Hippocampal formation (tissue), 2 donors: ENCODE results near the gene KCNT2.
"Not testable (repeated sequence)": the region's sequence is repeated elsewhere in the genome, so short reads cannot be mapped to it uniquely, and the experiment has no call there.

ENCODE experiments used
- DNase-seq, 2 donors: peaks; one replicate each; lab custom pipeline; 2025; lab: John Stamatoyannopoulos, UW

Gene KCNT2

DNA sequence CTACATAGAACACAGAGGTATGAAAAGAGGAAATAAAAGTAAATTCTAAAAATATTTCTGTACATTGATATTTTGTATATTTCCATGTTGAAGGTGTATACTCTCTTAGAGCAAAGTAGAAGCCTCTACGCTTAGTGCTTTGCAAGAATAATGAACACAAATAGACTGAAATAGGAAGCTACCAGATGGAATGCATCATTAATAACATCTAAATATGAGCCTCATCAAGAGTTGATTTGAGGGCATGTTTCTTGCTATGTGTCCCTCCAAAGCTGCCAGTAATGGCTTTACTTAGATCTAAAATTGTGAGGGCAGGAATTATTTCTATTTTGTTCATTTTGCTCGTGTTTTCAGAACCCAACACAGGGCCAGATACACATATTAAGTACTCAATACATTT lies 94.4 kb downstream of the KCNT2 start:
- DNase-seq, result no peak

DNA sequence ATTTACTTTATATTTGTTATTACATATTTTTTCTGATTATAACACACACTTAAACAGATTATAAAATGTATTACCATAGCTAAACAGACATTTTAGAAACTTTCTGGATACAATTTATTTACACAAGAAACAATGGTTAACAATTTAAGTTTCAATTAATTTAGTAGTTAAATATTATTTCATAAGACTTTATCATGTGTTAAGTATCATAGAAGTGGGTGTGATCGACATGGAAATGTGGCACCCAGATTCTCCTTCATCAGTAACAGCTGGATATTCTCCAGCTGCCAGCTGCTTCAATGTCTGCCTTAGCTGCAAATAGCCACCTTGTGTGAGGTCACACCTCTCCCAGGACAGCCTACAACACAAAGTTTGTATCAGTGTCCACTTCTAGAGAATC lies 97.8 kb downstream of the KCNT2 start:
- DNase-seq, result no peak

DNA sequence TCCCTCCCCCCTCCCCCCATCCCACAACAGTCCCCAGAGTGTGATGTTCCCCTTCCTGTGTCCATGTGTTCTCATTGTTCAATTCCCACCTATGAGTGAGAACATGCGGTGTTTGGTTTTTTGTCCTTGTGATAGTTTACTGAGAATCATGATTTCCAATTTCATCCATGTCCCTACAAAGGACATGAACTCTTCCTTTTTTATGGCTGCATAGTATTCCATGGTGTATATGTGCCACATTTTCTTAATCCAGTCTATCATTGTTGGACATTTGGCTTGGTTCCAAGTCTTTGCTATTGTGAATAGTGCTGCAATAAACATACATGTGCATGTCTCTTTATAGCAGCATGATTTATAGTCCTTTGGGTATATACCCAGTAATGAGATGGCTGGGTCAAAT lies 104.0 kb downstream of the KCNT2 start:
- not testable (repeated sequence) for DNase-seq

DNA sequence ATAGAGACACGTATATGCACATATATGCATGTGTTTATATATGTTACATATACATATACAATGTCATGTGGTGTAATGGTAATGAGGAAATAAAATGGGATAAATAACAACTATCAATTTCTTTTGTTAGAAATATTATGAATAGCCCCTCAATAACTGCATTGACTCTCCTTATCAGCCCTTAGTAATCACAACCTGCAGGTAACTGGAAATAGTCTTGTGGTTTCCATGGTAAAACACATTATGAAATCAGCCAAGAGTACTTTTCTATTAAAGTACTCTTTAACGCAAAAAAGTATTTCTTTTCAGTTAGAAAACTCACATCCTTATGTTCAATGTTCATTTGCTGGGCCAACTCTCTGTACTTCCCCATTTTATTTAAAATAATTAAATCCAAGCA lies 105.8 kb downstream of the KCNT2 start:
- DNase-seq, result no peak

DNA sequence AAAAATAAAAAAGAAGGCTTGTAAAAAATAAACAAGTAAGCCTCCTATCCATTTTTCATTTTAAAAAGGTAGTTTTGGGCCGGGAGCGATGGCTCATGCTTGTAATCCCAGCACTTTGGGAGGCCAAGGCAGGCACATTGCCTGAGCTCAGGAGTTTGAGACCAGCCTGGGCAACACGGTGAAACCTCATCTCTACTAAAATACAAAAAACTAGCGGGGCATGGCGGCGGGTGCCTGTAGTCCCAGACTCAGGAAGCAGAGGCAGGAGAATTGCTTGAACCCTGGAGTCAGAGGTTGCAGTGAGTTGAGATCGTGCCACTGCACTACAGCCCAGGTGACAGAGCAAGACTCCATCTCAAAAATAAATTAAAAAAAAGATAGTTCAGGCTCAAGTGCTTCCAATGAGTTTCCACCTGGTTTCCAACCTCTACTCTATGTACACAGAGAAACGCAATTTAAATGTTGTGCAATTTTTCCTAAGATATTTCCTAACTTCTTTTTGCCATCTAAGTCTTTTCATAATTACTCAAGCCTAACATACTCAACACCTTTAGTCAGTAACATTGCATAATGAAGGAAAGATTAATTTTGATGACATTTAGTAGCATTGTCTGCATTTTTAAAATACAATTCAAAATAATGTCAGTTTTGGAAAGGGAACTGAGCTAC lies 106.3 kb downstream of the KCNT2 start:
- DNase-seq, result no peak

DNA sequence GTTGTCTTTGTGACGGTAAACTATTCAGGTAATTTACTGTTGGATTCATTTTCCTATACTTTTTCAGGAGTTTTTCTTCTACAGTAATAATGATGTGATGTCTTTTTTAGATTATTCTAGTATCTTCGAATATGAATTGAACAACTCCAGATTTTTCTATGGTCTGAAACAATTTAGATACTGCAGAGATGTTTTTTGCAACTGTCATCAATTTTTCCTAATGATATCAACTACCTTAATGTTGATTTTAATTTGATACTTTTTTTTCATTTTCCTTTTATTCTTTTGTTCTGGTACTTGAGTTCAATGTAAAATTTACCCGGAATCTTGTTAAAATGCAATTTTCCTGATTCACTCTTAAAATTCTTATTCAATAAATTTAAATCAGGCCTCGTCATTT lies 110.4 kb downstream of the KCNT2 start:
- DNase-seq, result no peak

DNA sequence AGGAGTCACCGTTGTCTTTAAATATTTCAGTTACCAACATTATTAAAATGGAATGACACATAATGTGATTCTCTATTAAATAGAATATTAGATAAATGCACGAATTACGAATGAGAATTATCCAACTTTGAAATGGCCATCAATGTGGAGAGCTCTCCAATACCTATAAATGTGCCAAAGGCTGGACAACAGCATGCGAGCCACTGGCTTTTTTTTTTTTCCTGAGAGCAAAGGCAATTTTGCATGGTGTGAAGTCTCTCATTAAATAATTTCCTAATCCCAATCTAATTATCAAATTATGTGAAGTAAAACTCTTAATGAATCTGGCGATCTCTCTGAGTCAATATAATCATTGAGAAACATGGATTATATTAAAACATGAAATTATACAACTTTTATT lies 113.5 kb downstream of the KCNT2 start:
- no peak for DNase-seq

DNA sequence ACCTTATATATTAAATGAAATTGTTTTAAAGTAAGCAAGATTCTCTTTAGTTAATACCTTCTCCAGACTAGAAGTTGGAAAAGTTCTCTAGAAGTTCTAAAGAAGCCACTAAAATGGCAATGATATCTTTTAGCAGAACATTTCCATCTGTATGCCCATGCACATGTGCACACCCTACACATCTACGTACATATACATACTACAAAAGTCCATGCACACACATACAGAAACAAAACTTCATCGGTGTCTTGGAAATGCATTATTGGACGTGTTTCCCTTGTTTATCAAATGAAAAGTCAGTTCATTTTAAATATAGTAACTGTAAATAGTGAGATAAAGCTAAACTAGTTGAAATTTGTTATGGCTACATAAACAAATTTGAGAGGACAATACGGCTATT lies 114.4 kb downstream of the KCNT2 start:
- DNase-seq, result no peak

DNA sequence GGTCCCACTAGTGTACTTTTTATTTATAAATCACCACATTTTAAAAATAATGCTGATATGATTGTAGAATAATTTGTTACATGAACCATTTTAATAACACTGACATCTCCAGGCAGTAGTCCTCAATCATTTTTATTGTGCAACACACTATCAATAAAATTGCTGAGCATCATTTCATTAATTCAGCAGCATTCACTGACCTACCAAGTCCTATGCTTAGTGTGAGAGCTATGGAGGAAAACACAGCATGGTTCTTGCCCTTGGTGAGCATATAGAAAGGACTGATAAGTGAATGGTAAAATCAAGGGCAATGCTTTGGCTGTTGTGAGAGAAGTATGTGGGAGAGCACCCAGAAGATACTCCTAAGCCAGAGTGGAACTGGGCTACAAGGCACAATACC lies 119.7 kb downstream of the KCNT2 start:
- no peak for DNase-seq

DNA sequence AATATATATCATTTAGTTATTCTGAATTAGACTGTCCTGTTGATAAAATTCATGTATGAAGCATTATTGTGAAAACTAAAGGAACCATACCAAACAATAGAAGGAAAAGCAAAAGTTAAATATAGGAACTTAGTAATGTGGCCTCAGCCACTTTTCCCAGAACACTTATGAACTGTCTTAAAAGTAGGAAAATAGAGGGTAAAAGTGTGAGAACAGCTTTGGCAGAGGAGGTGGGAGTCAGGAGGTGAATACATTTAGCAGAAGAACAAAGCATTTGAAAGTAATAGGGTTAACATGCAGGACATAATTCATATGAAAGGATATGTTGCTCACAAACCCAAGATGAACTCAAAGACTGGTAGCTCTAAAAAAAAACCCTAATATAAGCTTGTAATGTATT lies 121.9 kb downstream of the KCNT2 start:
- DNase-seq, result no peak

DNA sequence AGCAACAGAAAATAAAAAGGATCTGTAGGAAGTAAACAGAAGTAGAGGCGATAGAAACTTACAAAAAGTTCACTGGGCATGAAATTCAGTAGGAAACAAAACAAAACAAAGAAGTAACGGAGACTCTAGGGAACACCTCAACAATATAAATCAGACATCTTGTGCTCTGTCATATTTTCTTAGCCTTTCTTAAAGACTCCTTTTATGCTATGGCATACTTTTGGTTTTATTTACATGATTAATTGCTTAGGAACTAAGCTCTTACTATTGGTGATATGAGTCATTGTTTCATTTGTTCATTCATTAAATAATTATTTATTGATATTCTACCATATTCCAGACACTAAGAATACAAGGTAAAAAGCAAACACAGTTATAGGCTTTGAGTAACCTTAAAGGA lies 126.6 kb downstream of the KCNT2 start:
- DNase-seq, result no peak

DNA sequence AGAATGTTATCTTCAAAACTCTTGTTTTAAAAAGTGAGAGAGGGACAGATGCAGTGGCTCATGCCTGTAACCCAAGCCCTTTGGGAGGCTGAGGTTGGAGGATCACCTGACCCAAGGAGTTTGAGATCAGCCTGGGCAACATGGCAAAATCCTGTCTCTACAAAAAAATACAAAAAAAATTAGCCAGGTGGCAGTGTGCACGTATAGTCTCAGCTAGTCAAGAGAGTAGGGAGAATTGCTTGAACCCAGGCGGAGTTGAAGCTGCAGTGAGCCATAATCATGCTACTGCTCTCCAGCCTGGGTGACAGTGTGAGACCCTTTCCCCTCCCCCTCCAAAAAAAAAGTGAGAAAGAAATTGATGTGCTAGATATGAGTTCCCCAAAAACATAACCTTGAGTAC lies 131.0 kb downstream of the KCNT2 start:
- no peak for DNase-seq

DNA sequence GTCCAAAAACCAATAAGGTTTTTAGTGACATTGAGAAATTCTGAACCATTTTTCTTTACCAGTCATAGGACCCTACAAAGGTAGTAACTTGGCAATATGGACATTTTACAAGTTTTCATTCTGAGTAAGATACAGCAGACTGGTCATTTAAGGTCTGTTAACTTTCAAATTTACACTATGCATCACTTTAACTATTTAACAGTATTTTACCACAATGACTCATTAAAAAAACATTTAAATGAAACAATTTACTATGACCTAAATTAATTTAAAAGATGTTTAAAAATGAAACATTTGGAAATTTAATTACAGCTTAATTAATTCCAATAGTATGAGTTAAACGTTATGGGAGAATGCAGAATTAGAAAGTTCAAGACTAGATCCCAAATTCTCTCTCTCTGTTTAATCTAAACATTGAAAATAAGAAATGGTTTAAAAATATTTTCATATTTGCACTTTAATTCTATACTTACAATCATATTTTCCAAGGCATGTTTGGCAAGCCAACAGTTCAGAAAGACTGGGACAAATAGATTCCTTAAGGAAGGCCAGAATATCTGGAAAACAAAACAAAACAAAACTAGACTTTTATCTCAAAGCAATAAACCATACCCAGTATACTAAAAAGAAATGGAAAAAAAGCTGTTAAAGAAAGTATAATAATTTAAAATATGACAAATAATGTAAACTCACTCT lies 140.9 kb downstream of the KCNT2 start:
- DNase-seq, result no peak

DNA sequence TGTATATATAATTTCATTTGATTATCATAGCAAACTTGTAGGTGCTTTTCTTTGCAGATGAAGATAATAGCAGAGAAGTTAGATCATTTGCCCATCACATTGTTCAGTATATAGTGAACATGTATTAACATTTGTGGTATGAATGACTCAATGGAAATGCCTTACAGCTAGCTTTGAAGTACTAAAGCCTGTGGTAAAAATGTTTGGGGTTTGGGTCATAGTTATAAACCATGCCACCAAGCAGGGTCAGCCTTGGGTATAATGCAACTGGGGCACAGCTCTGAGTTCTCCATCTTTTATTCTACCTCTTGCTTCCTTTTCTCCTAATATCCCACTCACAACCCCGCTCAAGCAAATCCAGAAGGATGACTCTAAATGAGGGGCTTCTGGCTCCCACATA lies 141.6 kb downstream of the KCNT2 start:
- DNase-seq, result no peak

DNA sequence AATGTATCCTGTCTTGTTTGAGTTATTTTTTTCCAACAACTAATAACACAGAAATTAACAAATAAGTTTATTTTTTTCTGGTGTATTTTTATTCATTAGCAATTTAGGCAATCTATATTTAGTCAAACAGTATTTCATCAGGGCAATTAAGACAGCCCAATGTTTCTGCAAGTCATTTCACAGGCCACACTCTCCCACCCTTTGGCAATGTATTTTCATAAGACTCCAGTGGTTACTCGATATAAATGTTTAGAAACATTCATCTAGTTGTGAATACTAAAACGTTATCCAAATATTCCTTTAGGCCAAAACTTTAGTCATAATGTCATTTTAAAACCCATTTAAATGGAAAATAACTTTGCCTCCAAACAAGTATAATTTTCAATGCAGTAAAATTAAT lies 142.1 kb downstream of the KCNT2 start:
- DNase-seq, result no peak

DNA sequence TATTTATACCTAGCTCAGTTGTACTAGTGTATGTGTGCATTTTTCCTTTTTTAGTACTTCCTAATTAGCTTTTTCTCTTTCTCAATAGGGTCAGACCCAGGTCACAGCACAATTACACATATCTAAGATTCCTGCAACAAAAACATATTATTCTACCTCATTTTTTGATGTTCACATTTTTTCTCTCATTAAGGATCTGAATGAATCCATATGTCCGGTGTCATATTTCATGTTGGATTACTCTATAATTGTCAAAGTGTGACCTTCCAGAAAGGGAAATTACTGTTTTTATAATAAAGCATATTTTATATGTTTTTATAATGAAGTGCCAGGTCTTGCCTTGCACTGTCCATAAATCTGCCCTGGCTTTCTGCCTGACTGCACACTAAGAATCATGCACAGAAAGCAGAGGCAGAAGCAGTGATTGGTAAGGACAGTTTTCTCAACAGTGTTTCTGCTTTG lies 143.7 kb downstream of the KCNT2 start:
- DNase-seq, result no peak

DNA sequence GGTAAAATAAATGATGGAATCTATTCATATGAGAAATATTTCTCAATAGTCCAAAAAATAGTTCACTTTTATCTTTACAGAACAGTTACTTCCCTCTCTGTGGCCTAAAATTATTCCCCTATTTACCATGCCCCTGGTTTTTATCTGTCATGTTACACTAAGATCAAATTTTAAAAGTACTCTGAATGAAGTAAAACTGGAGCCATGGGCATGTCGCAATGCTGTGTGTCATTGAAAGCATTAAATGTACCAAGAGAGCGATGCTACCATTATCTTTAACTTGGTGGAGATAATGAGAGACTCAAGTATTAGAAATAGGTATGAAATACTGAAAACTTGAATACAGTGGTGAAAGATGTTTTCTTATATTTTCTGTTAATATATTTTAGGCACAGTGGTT lies 146.2 kb downstream of the KCNT2 start:
- no peak for DNase-seq

DNA sequence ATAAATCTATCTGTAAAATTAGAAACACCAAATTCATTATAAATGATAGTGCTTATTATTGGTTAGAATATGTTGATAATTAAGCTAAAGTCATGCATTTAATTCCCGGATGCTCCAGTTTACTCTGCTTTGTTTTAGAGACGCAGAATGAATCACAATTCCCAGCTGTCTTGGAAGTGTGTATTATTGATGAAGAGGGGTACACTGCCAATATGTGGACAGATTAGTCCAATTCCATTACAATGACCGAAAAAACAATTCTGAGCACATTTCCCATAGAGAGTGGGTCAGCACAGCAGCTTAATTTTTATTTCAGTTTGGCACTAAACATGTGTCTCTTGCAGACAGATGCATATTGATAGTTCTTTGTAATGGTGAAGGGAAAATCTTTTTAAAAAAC lies 146.7 kb downstream of the KCNT2 start:
- DNase-seq, result no peak

DNA sequence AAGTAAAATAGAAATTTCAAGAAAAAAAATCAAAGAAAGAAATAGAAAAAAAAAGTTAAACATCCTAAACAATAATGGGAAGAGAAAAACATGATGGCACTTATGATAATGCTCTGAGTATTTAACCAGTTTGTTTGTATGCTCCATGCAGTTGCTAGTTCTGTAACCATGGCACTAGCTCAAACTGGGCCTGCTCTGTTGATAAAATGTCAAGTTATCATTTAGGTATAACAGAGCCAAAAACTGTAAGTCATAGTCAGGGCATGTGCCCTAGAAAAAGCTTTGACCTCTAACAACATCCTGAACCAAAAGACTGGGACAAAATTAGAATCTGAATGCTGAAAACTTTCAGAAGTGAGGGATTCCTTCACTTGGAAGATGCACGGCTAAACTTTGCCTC lies 148.9 kb downstream of the KCNT2 start:
- DNase-seq, result no peak

DNA sequence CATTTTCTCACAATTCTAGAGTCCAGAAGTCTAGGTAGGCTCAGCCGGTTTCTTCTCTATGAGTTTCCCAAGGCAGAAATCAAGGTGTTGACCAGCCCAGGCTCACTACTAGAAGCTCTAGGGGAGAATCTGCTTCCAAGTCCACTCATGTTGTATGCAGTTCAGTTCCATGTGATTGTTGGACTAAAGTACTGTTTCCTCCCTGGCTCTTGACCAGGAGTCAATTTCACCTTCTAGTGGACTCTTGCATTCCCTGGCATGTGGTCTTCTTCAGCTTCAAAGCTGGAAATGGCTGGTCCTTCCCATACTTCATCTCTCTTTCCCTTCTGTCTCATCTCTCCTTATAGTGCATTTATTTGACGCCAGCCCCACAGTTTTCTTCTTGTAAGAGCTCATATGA lies 153.4 kb downstream of the KCNT2 start:
- DNase-seq, result no peak

DNA sequence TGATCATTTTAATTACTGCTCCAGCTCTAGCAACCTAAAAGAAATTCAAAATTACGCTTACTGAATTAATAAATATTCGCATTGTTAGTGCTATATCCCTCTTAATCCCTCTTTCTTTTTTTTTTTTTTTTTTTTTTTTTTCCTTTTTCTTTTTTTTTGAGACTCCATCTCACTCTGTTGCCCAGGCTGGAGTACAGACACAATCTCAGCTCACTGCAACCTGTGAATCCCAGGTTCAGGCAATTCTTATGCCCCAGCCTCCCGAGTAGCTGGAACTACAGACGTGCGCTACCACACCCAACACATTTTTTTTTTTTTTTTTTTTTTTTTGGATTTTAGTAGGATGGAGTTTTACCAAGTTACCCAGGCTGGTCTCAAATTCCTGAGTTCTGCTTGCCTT lies 157.1 kb downstream of the KCNT2 start:
- DNase-seq, result no peak

DNA sequence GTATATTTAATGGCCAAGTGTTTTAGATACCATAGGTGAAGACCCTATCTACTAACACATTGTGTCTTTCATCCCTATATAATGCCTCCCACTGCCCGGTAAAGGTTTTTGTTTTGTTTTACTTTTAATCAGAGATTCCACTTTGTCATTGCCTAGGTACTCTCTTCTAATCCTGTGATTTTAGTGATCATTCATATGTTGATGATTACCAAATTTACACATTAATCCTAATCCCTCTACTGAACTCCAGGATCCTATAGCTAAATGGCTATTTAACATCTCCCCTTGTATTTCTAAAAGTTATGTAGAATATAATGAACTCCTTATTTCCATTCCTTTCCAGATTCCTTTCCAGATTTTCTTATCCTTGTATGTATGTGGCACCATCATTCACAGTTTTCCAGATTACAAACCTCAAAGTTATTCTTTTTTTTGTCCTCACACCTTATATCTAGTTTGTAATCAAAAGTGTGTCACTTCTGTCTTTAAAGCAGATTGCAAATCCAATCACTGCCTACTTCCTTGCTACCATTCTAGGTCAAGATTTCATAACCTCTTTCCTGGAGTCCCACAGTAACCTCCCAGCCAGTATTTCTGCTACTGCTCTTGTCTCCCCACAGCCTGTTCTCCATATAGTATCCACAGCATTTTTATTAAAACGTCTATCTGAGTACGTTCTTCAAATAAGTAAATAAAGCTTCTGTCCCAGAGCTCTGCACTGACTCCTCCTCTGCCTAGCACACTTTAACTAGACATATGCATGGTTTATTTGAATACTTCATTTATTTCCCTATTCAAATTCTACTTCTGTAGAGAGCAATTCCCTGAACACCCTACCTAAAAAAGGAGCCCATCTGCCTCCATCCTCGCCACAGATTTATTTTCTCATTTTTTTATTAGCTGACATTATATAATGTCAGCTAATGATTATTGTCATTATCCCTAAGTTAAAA lies 157.8 kb downstream of the KCNT2 start:
- no peak for DNase-seq

DNA sequence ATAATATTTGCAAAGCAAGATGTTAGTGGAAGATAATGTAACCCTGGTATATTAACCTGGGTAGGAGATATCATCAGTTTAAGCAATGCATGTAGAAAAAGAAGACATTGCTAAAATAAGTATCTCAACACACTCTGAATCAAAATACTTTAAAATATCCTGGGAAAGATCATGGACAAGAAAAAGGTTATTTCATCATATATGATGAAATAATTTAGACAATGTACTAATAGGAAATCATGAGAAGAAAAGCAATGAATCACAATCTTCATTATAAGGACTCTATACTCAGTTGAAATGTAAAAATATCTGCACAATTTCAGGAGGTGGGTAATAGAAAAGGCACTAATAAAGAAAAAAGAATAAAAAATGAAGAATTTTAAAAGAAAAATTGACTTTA lies 158.8 kb downstream of the KCNT2 start:
- no peak for DNase-seq
